ENCODE results near the gene PDK1. TPM values are rescaled to one million over a fixed set of nuclear protein-coding genes. Genes with fewer than 3 reads are reported as not detected.
A peak's percentile ranks its signal among the peaks of the same experiment; 100 is the strongest.
"Not testable (repeated sequence)": the region's sequence is repeated elsewhere in the genome, so short reads cannot be mapped to it uniquely, and the experiment has no call there.

Gene PDK1
- total RNA-seq, 1 donor from 2014 or later, result 14.6 TPM

- H3K36me3 Mint-ChIP-seq (ENCODE audit: low read depth), result peaks cover 12% of the 10 kb centered on the region
- H3K9me3 Mint-ChIP-seq, result peaks cover 3% of the 10 kb centered on the region
- no peak for DNase-seq (ENCODE audit: low read depth, low spot score)
- no peaks in the 10 kb centered on the region for H3K27me3 Mint-ChIP-seq (ENCODE audit: low read depth)
- H3K4me1 Mint-ChIP-seq, result no peaks in the 10 kb centered on the region
- no peak for TF ChIP-seq CTCF (conservative IDR thresholded peaks at IDR 0.05)
- H3K4me3 Mint-ChIP-seq, result no peak overlapping the region
- H3K27ac Mint-ChIP-seq (ENCODE audit: unreplicated experiment), result peak overlapping the region; percentile 12
Measured at GRCh38 chr2:172531309-172531708, 24.6 kb upstream of the PDK1 start.

GRCh38 chr2:172532461-172532860, 23.4 kb upstream of the PDK1 start:
- H3K27me3 Mint-ChIP-seq (ENCODE audit: low read depth); H3K27ac Mint-ChIP-seq (ENCODE audit: unreplicated experiment); H3K9me3 Mint-ChIP-seq; DNase-seq (ENCODE audit: low read depth, low spot score); H3K4me1 Mint-ChIP-seq; H3K4me3 Mint-ChIP-seq: not testable (repeated sequence)
- peaks cover 12% of the 10 kb centered on the region for H3K36me3 Mint-ChIP-seq (ENCODE audit: low read depth)

- no peak overlapping the region for H3K27ac Mint-ChIP-seq (ENCODE audit: unreplicated experiment)
- no peak overlapping the region for H3K4me3 Mint-ChIP-seq
- no peaks in the 10 kb centered on the region for H3K27me3 Mint-ChIP-seq (ENCODE audit: low read depth)
Measured at GRCh38 chr2:172533687-172534086, 22.2 kb upstream of the PDK1 start.

GRCh38 chr2:172535119-172535518, 20.8 kb upstream of the PDK1 start:
- no peak for TF ChIP-seq CTCF (conservative IDR thresholded peaks at IDR 0.05)
- Mint-ChIP-seq H3K36me3 (ENCODE audit: low read depth) (peaks cover 10% of the 10 kb centered on the region), H3K4me1 (no peaks in the 10 kb centered on the region), H3K9me3 (peaks cover 6% of the 10 kb centered on the region), H3K27me3 (ENCODE audit: low read depth) (no peaks in the 10 kb centered on the region), H3K4me3 (no peak overlapping the region), H3K27ac (ENCODE audit: unreplicated experiment) (no peak overlapping the region)
- no peak for DNase-seq (ENCODE audit: low read depth, low spot score)

More at GRCh38 chr2:172533687-172534086, 22.2 kb upstream of the PDK1 start:
- H3K4me1 Mint-ChIP-seq, result no peaks in the 10 kb centered on the region
- TF ChIP-seq CTCF (conservative IDR thresholded peaks at IDR 0.05), result no peak
- no peak for DNase-seq (ENCODE audit: low read depth, low spot score)
- peaks cover 3% of the 10 kb centered on the region for H3K9me3 Mint-ChIP-seq
- H3K36me3 Mint-ChIP-seq (ENCODE audit: low read depth), result peaks cover 12% of the 10 kb centered on the region

- H3K27me3 Mint-ChIP-seq (ENCODE audit: low read depth); H3K4me1 Mint-ChIP-seq; H3K4me3 Mint-ChIP-seq: not testable (repeated sequence)
Measured at GRCh38 chr2:172537851-172538250, 18.0 kb upstream of the PDK1 start.

GRCh38 chr2:172539767-172540166, 16.1 kb upstream of the PDK1 start:
- Mint-ChIP-seq H3K27ac (ENCODE audit: unreplicated experiment) (no peak overlapping the region), H3K9me3 (peaks cover 22% of the 10 kb centered on the region), H3K36me3 (ENCODE audit: low read depth) (peaks cover 26% of the 10 kb centered on the region), H3K27me3 (ENCODE audit: low read depth) (peaks cover 2% of the 10 kb centered on the region), H3K4me1 (no peaks in the 10 kb centered on the region), H3K4me3 (no peak overlapping the region)
- DNase-seq (ENCODE audit: low read depth, low spot score), result no peak
- TF ChIP-seq CTCF (conservative IDR thresholded peaks at IDR 0.05), result no peak

More at GRCh38 chr2:172537851-172538250, 18.0 kb upstream of the PDK1 start:
- Mint-ChIP-seq H3K9me3 (peaks cover 12% of the 10 kb centered on the region), H3K36me3 (ENCODE audit: low read depth) (peaks cover 14% of the 10 kb centered on the region)
- not testable (repeated sequence) for H3K27ac Mint-ChIP-seq (ENCODE audit: unreplicated experiment); DNase-seq (ENCODE audit: low read depth, low spot score)

- no peaks in the 10 kb centered on the region for H3K4me1 Mint-ChIP-seq
- H3K4me3 Mint-ChIP-seq, result no peak overlapping the region
- TF ChIP-seq CTCF (conservative IDR thresholded peaks at IDR 0.05), result no peak
- peaks cover 29% of the 10 kb centered on the region for H3K36me3 Mint-ChIP-seq (ENCODE audit: low read depth)
- no peak overlapping the region for H3K27ac Mint-ChIP-seq (ENCODE audit: unreplicated experiment)
- H3K9me3 Mint-ChIP-seq, result peaks cover 26% of the 10 kb centered on the region
- no peak for DNase-seq (ENCODE audit: low read depth, low spot score)
- peaks cover 2% of the 10 kb centered on the region for H3K27me3 Mint-ChIP-seq (ENCODE audit: low read depth)
Measured at GRCh38 chr2:172540421-172540820, 15.5 kb upstream of the PDK1 start.
